ENCODE results near the gene GNAO1.

DNA sequence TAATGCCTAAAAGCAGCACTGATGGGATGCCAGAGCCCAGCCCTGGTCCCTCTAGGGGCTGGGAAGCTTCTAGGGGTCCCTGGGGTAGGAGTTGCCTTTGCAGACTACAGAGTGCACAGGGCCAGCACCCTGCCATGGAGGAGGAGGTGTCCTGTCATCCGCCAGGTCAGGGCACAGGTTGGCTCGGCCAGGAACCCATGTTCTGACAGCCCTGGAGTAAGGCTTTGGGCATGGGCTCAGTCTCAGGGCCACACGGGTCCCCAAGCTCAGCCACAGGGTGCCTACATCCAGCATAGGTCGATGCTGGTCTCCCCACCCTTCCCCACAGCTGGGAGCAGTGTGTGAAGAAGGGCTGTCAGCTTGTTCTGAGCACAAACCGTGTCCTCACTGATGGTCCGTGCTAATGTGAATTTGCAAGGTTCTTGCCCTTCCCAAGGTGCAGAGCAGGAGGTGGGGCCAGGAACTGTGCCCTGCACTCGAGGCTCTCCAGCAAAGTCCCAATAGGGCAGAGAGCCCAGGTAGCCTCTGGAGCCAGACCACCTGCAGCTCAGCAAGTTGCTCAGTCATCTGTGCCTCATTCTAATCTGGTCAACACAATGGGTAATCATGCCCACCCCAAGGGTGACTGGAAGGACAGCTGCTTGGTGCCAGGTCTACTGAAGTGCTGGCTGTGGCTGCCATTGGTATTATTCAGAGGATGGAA, 161.2 kb downstream of the GNAO1 start:
- TF ChIP-seq ZNF282 (CRISPR knock-in tag; IDR thresholded peaks at IDR 0.05) (no peak), ZNF134 (CRISPR knock-in tag; conservative IDR thresholded peaks at IDR 0.05) (no peak), ZFPM2 (CRISPR knock-in tag; IDR thresholded peaks at IDR 0.05) (no peak), HIVEP1 (CRISPR knock-in tag; IDR thresholded peaks at IDR 0.05) (no peak), TAF15 (IDR thresholded peaks at IDR 0.05; ENCODE audit: low read depth, low read length) (no peak)
- TF ChIP-seq, protein P1, sequence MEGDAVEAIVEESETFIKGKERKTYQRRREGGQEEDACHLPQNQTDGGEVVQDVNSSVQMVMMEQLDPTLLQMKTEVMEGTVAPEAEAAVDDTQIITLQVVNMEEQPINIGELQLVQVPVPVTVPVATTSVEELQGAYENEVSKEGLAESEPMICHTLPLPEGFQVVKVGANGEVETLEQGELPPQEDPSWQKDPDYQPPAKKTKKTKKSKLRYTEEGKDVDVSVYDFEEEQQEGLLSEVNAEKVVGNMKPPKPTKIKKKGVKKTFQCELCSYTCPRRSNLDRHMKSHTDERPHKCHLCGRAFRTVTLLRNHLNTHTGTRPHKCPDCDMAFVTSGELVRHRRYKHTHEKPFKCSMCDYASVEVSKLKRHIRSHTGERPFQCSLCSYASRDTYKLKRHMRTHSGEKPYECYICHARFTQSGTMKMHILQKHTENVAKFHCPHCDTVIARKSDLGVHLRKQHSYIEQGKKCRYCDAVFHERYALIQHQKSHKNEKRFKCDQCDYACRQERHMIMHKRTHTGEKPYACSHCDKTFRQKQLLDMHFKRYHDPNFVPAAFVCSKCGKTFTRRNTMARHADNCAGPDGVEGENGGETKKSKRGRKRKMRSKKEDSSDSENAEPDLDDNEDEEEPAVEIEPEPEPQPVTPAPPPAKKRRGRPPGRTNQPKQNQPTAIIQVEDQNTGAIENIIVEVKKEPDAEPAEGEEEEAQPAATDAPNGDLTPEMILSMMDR (IDR thresholded peaks at IDR 0.05 in 2 of 3, conservative IDR thresholded peaks at IDR 0.05 in 1 of 3; ENCODE audit: insufficient read depth in 2 of 3, low read depth in 1 of 3, low read length in 3 of 3), result no peak
